Cortex of kidney (tissue), 1 donor: ENCODE data around the gene ITPK1.

Experiments
- DNase-seq: peaks from one replicate; lab custom pipeline; 2025; lab: John Stamatoyannopoulos, UW

Gene ITPK1

GRCh38 chr14:93042968-93043940 is 72.5 kb downstream of the ITPK1 start:
- DNase-seq, result no peak

GRCh38 chr14:93041830-93042229 is 73.9 kb downstream of the ITPK1 start:
- DNase-seq, result no peak

GRCh38 chr14:93040982-93041381 is 74.7 kb downstream of the ITPK1 start:
- no peak for DNase-seq

GRCh38 chr14:93040443-93040842 is 75.3 kb downstream of the ITPK1 start:
- DNase-seq, result no peak

- DNase-seq, result no peak
These were observed 75.9 kb downstream of the ITPK1 start for GRCh38 chr14:93039649-93040315.

- DNase-seq, result no peak
These were observed 78.4 kb downstream of the ITPK1 start for GRCh38 chr14:93037351-93037750.

- DNase-seq, result no peak
These were observed 78.9 kb downstream of the ITPK1 start for GRCh38 chr14:93036652-93037345.

- DNase-seq, result no peak
These were observed 79.6 kb downstream of the ITPK1 start for GRCh38 chr14:93035917-93036651.

GRCh38 chr14:93035585-93035916 is 80.2 kb downstream of the ITPK1 start:
- no peak for DNase-seq

GRCh38 chr14:93034671-93034994 is 81.1 kb downstream of the ITPK1 start:
- no peak for DNase-seq

- no peak for DNase-seq
These were observed 81.6 kb downstream of the ITPK1 start for GRCh38 chr14:93033983-93034670.

- DNase-seq, result no peak
These were observed 82.4 kb downstream of the ITPK1 start for GRCh38 chr14:93033084-93033982.

- DNase-seq, result no peak
These were observed 83.2 kb downstream of the ITPK1 start for GRCh38 chr14:93032421-93032936.

GRCh38 chr14:93031505-93032315 is 84.0 kb downstream of the ITPK1 start:
- DNase-seq, result no peak

GRCh38 chr14:93030761-93031160 is 85.0 kb downstream of the ITPK1 start:
- no peak for DNase-seq

GRCh38 chr14:93029911-93030508 is 85.7 kb downstream of the ITPK1 start:
- no peak for DNase-seq

GRCh38 chr14:93029417-93029816 is 86.3 kb downstream of the ITPK1 start:
- DNase-seq, result no peak

- DNase-seq, result no peak
These were observed 87.0 kb downstream of the ITPK1 start for GRCh38 chr14:93028724-93029076.
